ENCODE data around the gene HS1BP3. TPM values are rescaled to one million over a fixed set of nuclear protein-coding genes. Genes with fewer than 3 reads are reported as not detected.

The HS1BP3 gene
- total and polyA plus RNA-seq, 2 donors (not counting 3 experiments of a cell fraction or from before 2014, with no cell fraction given) = 27.4 to 33.1 TPM

- Histone ChIP-seq H3K9me1 (replicated peaks; ENCODE audit: control insufficient read depth, extremely low read depth, insufficient read depth, low read length) (no peaks in the 10 kb centered on the region), H3K4me3 (replicated peaks in 1 of 3; ENCODE audit: insufficient read depth in 1 of 3, low read depth in 1 of 3, low read length in 3 of 3) (no peak overlapping the region), H3K4me1 (ENCODE audit: control insufficient read depth, extremely low read depth, insufficient read depth, low read length) (peaks cover 28% of the 10 kb centered on the region), H3K4me2 (ENCODE audit: insufficient read depth, low read length) (no peak overlapping the region), H3K79me2 (ENCODE audit: control insufficient read depth, insufficient read depth, low read length) (no peaks in the 10 kb centered on the region), H3K27me3 (ENCODE audit: control insufficient read depth in 2 of 2, insufficient read depth in 2 of 2, low read length in 2 of 2) (no peaks in the 10 kb centered on the region), H3K9me3 (replicated peaks; ENCODE audit: control insufficient read depth, insufficient read depth, low read length) (no peaks in the 10 kb centered on the region), H4K20me1 (replicated peaks; ENCODE audit: control insufficient read depth, extremely low read depth, insufficient read depth, low read length) (no peaks in the 10 kb centered on the region), H2AFZ (ENCODE audit: low read depth, low read length) (no peak overlapping the region), H3K36me3 (ENCODE audit: control insufficient read depth in 2 of 2, extremely low read depth in 1 of 2, insufficient read depth in 2 of 2, low read length in 2 of 2) (peaks cover 0 to 21% of the 10 kb centered on the region in 2 experiments), H3K27ac (ENCODE audit: insufficient read depth, low read depth, low read length) (no peak overlapping the region), H3K9ac (replicated peaks; ENCODE audit: extremely low read depth, insufficient read depth, low read length) (no peak overlapping the region)
- intact Hi-C loops (cut with micrococcal nuclease) (no loop called here), dilution Hi-C loops (cut with MboI; ENCODE audit: extremely low pct_ligation_motif_present, low sequenced_read_pairs) (no loop called here)
- BruUV-seq (replicated peaks) = no TSS peak
- no peak for FAIRE-seq
- DNase-seq (ENCODE audit: low read depth, low spot score) = no peak
- ChIA-PET POLR2A (no interaction called here), CTCF (interaction anchor here (2.2 to 3.0 kb wide), 2 partner anchors 23 to 175 kb away, joined by 8 to 20 read pairs; no protein-coding TSS in a partner anchor)
- TF ChIP-seq EZH2 (IDR thresholded peaks at IDR 0.05; ENCODE audit: borderline replicate concordance, low read depth, low read length, severe bottlenecking) (no peak), JUN (IDR thresholded peaks at IDR 0.05; ENCODE audit: borderline replicate concordance, insufficient read depth, insufficient read length, low read depth) (no peak), CTCF (IDR thresholded peaks at IDR 0.05; ENCODE audit: extremely low read depth in 1 of 2, insufficient read depth in 1 of 2, low read depth in 1 of 2, low read length in 2 of 2) (no peak), POLR2A (IDR thresholded peaks at IDR 0.05; ENCODE audit: low read depth, low read length) (no peak), POLR2AphosphoS5 (IDR thresholded peaks at IDR 0.05; ENCODE audit: insufficient read depth, low read depth, low read length) (no peak), FOS (IDR thresholded peaks at IDR 0.05; ENCODE audit: borderline replicate concordance, insufficient read depth, low read length) (no peak), MYC (IDR thresholded peaks at IDR 0.05; ENCODE audit: low read depth, low read length) (no peak), MAX (IDR thresholded peaks at IDR 0.05; ENCODE audit: insufficient read depth, insufficient read length) (no peak), GATA2 (IDR thresholded peaks at IDR 0.05; ENCODE audit: insufficient read depth, insufficient read length, low read depth, low read length) (no peak)
Observed at GRCh38 chr2:20619624-20620024, 31.3 kb downstream of the HS1BP3 start.
